Parathyroid adenoma (tissue), 2 donors: ENCODE results near the gene CPEB4.
A peak's percentile ranks its signal among the peaks of the same experiment; 100 is the strongest.

Experiments used
- H2AFZ ChIP-seq: fragments of 300-600 bp; sonication (generic); one replicate; pipeline ENCODE4 v1.7.0; 2017; ENCODE audit warnings: antibody characterized with exemption, mild to moderate bottlenecking
- H3K27ac ChIP-seq: fragments of 300-600 bp; sonication (generic); one replicate; pipeline ENCODE4 v1.7.0; 2017
- H3K27me3 ChIP-seq: fragments of 300-600 bp; sonication (generic); one replicate; pipeline ENCODE4 v1.7.0; 2017; ENCODE audit warnings: low read length; ENCODE audit not compliant: control insufficient read depth, insufficient read depth
- H3K36me3 ChIP-seq: fragments of 300-600 bp; sonication (generic); one replicate; pipeline ENCODE4 v1.7.0; 2017; ENCODE audit warnings: low read length; ENCODE audit not compliant: control insufficient read depth, insufficient read depth
- H3K4me1 ChIP-seq: fragments of 300-600 bp; sonication (generic); one replicate; pipeline ENCODE4 v1.7.0; 2017; ENCODE audit warnings: control low read depth
- H3K4me2 ChIP-seq: fragments of 300-600 bp; sonication (generic); one replicate; pipeline ENCODE4 v1.7.0; 2017; ENCODE audit warnings: low read length
- H3K4me3 ChIP-seq: fragments of 300-600 bp; sonication (generic); one replicate; pipeline ENCODE4 v1.7.0; 2017; ENCODE audit warnings: low read depth, low read length
- H3K79me2 ChIP-seq: fragments of 300-600 bp; sonication (generic); one replicate; pipeline ENCODE4 v1.7.0; 2017; ENCODE audit warnings: control low read depth
- H3K9ac ChIP-seq: fragments of 300-600 bp; sonication (generic); one replicate; pipeline ENCODE4 v1.7.0; 2017; ENCODE audit warnings: mild to moderate bottlenecking
- H3K9me3 ChIP-seq: fragments of 300-600 bp; sonication (generic); one replicate; pipeline ENCODE4 v1.7.0; 2017; ENCODE audit warnings: low read length; ENCODE audit not compliant: control insufficient read depth
- CTCF ChIP-seq: fragments of 300-600 bp; sonication (generic); IDR thresholded peaks from one replicate; pipeline ENCODE4 v1.7.0; 2017; ENCODE audit warnings: antibody characterized with exemption, mild to moderate bottlenecking
- donor health status: primary hyperparathyroidism.

Gene CPEB4

GRCh38 chr5:173954671-173955521 is 66.7 kb downstream of the CPEB4 start:
- H3K36me3 ChIP-seq = no peaks in the 10 kb centered on the region
- no peak overlapping the region for H3K9ac ChIP-seq
- H3K27ac ChIP-seq = peak overlapping the region; percentile 49

GRCh38 chr5:173960986-173961385 is 72.8 kb downstream of the CPEB4 start:
- Histone ChIP-seq H3K27ac (peak overlapping the region; percentile 25), H3K9me3 (no peaks in the 10 kb centered on the region), H3K4me3 (no peak overlapping the region), H2AFZ (no peak overlapping the region), H3K36me3 (no peaks in the 10 kb centered on the region), H3K4me2 (no peak overlapping the region), H3K9ac (no peak overlapping the region), H3K27me3 (no peaks in the 10 kb centered on the region), H3K4me1 (peaks cover 12% of the 10 kb centered on the region), H3K79me2 (no peaks in the 10 kb centered on the region)
- no peak for TF ChIP-seq CTCF

More at GRCh38 chr5:173954671-173955521, 66.7 kb downstream of the CPEB4 start:
- Histone ChIP-seq H3K27me3 (no peaks in the 10 kb centered on the region), H3K4me3 (no peak overlapping the region), H3K4me2 (peak overlapping the region; percentile 21), H3K79me2 (peaks cover 3% of the 10 kb centered on the region), H2AFZ (no peak overlapping the region), H3K9me3 (no peaks in the 10 kb centered on the region), H3K4me1 (peaks cover 19% of the 10 kb centered on the region)
- no peak for TF ChIP-seq CTCF

- H3K4me2 ChIP-seq = no peak overlapping the region
- H3K4me3 ChIP-seq = no peak overlapping the region
- peak overlapping the region; percentile 25 for H3K27ac ChIP-seq
Measured at GRCh38 chr5:173961418-173961817, 73.3 kb downstream of the CPEB4 start.

GRCh38 chr5:173962436-173962972 is 74.4 kb downstream of the CPEB4 start:
- H3K4me3 ChIP-seq = no peak overlapping the region
- no peak for TF ChIP-seq CTCF
- peak overlapping the region; percentile 88 for H3K27ac ChIP-seq

More at GRCh38 chr5:173961418-173961817, 73.3 kb downstream of the CPEB4 start:
- Histone ChIP-seq H3K9me3 (no peaks in the 10 kb centered on the region), H3K4me1 (peaks cover 12% of the 10 kb centered on the region), H3K79me2 (no peaks in the 10 kb centered on the region), H3K9ac (no peak overlapping the region), H2AFZ (no peak overlapping the region), H3K36me3 (no peaks in the 10 kb centered on the region), H3K27me3 (no peaks in the 10 kb centered on the region)
- TF ChIP-seq CTCF = no peak

More at GRCh38 chr5:173962436-173962972, 74.4 kb downstream of the CPEB4 start:
- Histone ChIP-seq H3K9ac (no peak overlapping the region), H3K4me2 (no peak overlapping the region), H2AFZ (no peak overlapping the region), H3K79me2 (no peaks in the 10 kb centered on the region), H3K36me3 (no peaks in the 10 kb centered on the region), H3K27me3 (no peaks in the 10 kb centered on the region), H3K9me3 (no peaks in the 10 kb centered on the region), H3K4me1 (peaks cover 12% of the 10 kb centered on the region)
